SK-N-SH treated with all-trans-retinoic acid at 6 μM for 48 hours (cell line): ENCODE measurements around the gene MED12.

Experiments
- PATZ1 ChIP-seq: fragments of 250-450 bp; sonication (Bioruptor Pico); IDR thresholded peaks from 2 replicates; pipeline ENCODE4 v1.8.0; 2020; ENCODE audit warnings: mild to moderate bottlenecking, moderate library complexity, borderline replicate concordance
- TSHZ2 ChIP-seq: fragments of 250-450 bp; sonication (Bioruptor Pico); IDR thresholded peaks from 2 replicates; pipeline ENCODE4 v1.5.0; 2020; ENCODE audit warnings: mild to moderate bottlenecking, moderate library complexity
- ZC3H10 ChIP-seq: fragments of 250-450 bp; sonication (Bioruptor Pico); IDR thresholded peaks from 2 replicates; pipeline ENCODE4 v1.5.1; 2021; ENCODE audit warnings: mild to moderate bottlenecking, moderate library complexity
- ZFP3 ChIP-seq: fragments of 250-450 bp; sonication (Bioruptor Pico); IDR thresholded peaks from 2 replicates; pipeline ENCODE4 v1.5.0; 2020; ENCODE audit warnings: mild to moderate bottlenecking, moderate library complexity
- TF ChIP-seq, protein P1 (sequence below): fragments of 250-450 bp; sonication (Bioruptor Pico); IDR thresholded peaks from 2 replicates; pipeline ENCODE4 v1.5.1; 2020; ENCODE audit warnings: low read depth, mild to moderate bottlenecking, moderate library complexity

DNA sequence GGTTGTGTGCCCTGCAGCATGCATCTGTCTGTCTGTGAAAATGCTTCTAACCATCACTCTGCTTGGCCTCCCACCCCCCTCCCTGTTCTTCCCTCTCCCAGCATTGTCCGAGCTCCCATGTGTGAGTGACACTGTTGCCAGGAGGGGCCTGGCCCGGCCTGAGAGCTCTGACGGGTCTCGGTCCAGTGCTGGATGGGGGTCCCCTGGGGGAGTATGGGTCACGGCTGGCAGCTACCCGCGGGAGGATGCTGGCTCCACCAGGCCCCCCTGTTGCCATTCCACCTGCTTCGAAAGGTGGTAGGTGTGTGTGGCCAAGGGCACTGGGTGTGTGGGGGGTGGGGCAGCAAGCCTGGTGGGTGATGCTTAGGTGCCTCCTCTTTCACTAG is 29.9 kb downstream of the MED12 start:
- TF ChIP-seq, protein P1, sequence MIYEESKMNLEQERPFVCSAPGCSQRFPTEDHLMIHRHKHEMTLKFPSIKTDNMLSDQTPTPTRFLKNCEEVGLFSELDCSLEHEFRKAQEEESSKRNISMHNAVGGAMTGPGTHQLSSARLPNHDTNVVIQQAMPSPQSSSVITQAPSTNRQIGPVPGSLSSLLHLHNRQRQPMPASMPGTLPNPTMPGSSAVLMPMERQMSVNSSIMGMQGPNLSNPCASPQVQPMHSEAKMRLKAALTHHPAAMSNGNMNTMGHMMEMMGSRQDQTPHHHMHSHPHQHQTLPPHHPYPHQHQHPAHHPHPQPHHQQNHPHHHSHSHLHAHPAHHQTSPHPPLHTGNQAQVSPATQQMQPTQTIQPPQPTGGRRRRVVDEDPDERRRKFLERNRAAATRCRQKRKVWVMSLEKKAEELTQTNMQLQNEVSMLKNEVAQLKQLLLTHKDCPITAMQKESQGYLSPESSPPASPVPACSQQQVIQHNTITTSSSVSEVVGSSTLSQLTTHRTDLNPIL (CRISPR knock-in tag) = no peak
- TF ChIP-seq PATZ1 (CRISPR knock-in tag) = no peak
- TF ChIP-seq TSHZ2 (CRISPR knock-in tag) = no peak
- no peak for TF ChIP-seq ZC3H10
- TF ChIP-seq ZFP3 (CRISPR knock-in tag) = no peak
